ENCODE measurements around the gene OR51F1.

GRCh38 chr11:4769838-4770237, at the start of gene OR51F1:
- no peak for TF ChIP-seq CTCF (IDR thresholded peaks at IDR 0.05; ENCODE audit: insufficient read depth, low read length)
- no peak for TF ChIP-seq POLR2AphosphoS5 (IDR thresholded peaks at IDR 0.05; ENCODE audit: low read depth)
- TF ChIP-seq SPI1 (IDR thresholded peaks at IDR 0.05; ENCODE audit: borderline replicate concordance, low read depth) = no peak

Measured in HL-60 (cell line).